GM10248 (cell line): ENCODE data around the gene SLBP.

ENCODE experiments used
- CTCF ChIA-PET: fragments of 300-600 bp; sonication (Branson Sonifier 250); formaldehyde crosslinking; extraction: SDS; loops from one replicate; lab custom pipeline; 2021; ENCODE audit warnings: antibody characterized with exemption; lab: Yijun Ruan, JAX
- POLR2A ChIA-PET: fragments of 350-650 bp; sonication (Branson Sonifier 250); formaldehyde crosslinking; extraction: SDS; loops from one replicate; lab custom pipeline; 2020; ENCODE audit warnings: antibody characterized with exemption; lab: Yijun Ruan, JAX
- DNase-seq: peaks from one replicate; pipeline ENCODE4 v3.0.0; 2012; ENCODE audit errors: extremely low spot score
- TF ChIP-seq, protein P1 (sequence below): IDR thresholded peaks from 2 replicates; pipeline ENCODE4 v1.5.1; 2012; ENCODE audit warnings: mild to moderate bottlenecking, low read depth; ENCODE audit errors: extremely low read depth, missing control alignments, control extremely low read depth

SLBP gene

DNA sequence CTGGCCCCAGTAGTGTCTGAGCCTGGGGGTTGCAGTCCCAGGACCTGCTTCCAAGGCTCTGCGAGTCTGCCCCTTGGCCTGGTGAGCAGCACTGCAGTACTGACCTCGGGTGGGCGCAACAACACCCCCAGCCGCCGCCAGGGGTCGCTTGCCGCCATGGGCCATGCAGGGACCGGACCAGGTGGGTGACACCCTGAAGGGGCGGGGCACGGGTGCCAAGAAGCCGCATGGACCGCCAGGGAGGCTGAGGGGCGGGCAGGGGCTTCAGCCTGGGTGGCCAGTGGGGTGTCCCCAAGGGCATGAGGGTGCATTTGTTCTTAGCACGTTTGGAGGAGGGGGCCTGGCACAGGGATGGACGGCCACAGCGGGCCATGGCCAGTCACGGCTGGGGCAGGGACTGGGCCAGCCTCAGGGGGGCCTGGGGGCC, 34.2 kb upstream of the SLBP start:
- DNase-seq: peak; percentile 86
- CTCF ChIA-PET: interaction anchor here (1.0 to 7.1 kb wide), 16 partner anchors 9 to 162 kb away, joined by 3 to 87 read pairs (median 10); partner anchors contain the start of gene FGFR3
- POLR2A ChIA-PET: no interaction called here
- TF ChIP-seq, protein P1, sequence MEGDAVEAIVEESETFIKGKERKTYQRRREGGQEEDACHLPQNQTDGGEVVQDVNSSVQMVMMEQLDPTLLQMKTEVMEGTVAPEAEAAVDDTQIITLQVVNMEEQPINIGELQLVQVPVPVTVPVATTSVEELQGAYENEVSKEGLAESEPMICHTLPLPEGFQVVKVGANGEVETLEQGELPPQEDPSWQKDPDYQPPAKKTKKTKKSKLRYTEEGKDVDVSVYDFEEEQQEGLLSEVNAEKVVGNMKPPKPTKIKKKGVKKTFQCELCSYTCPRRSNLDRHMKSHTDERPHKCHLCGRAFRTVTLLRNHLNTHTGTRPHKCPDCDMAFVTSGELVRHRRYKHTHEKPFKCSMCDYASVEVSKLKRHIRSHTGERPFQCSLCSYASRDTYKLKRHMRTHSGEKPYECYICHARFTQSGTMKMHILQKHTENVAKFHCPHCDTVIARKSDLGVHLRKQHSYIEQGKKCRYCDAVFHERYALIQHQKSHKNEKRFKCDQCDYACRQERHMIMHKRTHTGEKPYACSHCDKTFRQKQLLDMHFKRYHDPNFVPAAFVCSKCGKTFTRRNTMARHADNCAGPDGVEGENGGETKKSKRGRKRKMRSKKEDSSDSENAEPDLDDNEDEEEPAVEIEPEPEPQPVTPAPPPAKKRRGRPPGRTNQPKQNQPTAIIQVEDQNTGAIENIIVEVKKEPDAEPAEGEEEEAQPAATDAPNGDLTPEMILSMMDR: peak; percentile 83

DNA sequence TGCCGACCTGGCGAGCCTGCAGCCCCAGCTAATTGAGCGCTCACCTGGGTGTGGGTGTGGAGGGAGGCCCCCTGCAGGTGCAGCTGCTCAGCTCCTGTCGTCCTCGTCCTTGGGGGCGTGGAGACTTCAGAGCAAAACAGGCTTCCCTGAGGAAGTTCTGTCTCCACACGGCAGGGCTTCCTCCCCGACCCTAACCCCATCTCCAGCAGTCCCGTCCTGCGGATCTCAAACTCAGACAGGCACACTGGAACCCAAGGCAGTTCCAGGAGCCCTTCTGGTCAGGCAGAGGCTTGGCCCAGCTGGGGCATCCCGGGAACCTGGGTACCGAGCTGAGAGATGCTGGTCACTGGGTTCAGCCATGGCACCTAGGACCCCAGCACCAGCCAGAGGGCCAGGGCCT, 33.6 kb upstream of the SLBP start:
- ChIA-PET POLR2A (no interaction called here), CTCF (interaction anchor here (0.6 to 7.1 kb wide), 13 partner anchors 9 to 153 kb away, joined by 3 to 87 read pairs (median 4); no protein-coding TSS in a partner anchor)
- TF ChIP-seq, protein P1: no peak
- DNase-seq: no peak

DNA sequence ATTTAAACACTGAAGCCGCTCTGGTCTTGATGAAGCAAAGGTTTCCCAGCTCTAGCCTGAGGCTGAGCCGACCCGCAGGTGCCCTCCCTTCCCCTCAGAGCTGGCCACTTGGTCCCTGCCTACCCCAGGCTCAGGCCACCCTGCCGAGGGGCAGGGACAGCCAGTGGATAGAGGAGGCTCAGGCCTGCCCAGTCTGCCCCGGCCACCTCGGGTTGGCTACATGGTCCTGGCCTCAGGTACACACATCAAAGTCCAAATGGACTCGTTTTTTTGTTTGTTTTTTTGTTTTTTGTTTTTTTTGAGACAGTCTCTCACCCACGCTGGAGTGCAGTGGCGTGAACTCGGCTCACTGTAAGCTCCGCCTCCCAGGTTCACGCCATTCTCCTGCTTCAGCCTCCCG, 33.0 kb upstream of the SLBP start:
- ChIA-PET POLR2A (no interaction called here), CTCF (interaction anchor here (0.6 to 7.1 kb wide), 12 partner anchors 10 to 154 kb away, joined by 3 to 87 read pairs (median 5); no protein-coding TSS in a partner anchor)
- no peak for DNase-seq
- TF ChIP-seq, protein P1: no peak

DNA sequence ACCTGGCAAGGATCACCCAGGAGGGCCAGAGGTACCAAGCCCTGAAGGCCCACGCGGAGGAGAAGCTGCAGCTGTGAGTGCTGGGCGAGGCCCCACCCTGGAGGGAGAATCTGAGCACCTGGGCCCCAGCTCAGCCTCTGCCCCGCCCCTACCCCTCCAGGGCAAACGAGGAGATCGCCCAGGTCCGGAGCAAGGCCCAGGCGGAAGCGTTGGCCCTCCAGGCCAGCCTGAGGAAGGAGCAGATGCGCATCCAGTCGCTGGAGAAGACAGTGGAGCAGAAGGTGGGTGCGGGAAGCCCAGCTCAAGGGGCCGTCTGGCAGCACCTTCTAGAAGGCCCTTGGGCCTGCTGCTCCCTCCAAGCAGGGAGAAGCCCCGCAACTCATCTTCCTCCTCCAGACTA, 32.4 kb upstream of the SLBP start:
- TF ChIP-seq, protein P1: no peak
- ChIA-PET CTCF (interaction anchor here (1.2 to 7.1 kb wide), 9 partner anchors 10 to 154 kb away, joined by 3 to 87 read pairs (median 12); no protein-coding TSS in a partner anchor), POLR2A (no interaction called here)
- no peak for DNase-seq

DNA sequence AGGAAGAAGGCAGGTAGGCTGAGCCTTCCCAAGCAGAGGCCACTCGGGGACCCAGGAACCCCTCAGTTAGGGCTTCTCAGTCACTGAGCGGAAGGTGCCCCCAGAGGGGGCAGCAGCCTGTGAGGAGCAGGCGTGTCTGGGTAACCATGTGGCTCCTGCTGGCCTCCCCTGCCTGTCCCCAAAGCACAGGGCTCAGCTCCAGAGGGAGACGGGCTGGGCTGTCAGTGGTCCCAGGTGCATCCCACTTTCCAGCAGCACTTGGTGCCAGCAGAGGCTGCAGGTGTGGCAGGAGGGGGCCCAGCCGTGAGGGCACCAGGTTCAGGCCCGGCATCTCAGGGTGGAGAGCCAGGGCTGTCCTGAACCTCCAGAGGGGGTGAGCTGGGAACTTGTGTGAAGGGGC, 31.9 kb upstream of the SLBP start:
- ChIA-PET POLR2A (interaction anchor here (0.6 kb wide), 1 partner anchor 144 kb away, joined by 9 read pairs; no protein-coding TSS in a partner anchor), CTCF (interaction anchor here (1.3 to 7.1 kb wide), 7 partner anchors 11 to 155 kb away, joined by 5 to 87 read pairs (median 13); no protein-coding TSS in a partner anchor)
- no peak for DNase-seq
- TF ChIP-seq, protein P1: no peak

DNA sequence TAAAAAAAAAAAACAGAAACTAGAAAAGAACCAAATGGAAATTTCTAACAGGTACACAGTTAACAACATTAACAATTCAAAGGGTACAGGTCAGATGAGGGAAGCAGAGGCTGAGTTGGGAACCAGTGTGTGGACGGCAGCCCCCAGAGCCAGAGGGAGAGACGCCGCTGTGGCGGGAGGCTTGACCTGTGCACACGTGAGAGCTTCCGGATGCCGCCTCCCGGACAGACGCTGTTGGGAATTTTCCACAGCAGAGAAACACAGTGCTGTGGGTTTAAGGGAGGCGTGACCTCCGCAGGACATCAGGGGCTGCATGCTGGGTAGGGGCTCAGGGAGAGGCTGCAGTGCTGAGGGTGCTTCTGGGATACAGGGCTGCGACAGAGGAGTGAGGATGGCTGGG, 31.4 kb upstream of the SLBP start:
- ChIA-PET POLR2A (interaction anchor here (0.6 kb wide), 1 partner anchor 144 kb away, joined by 9 read pairs; no protein-coding TSS in a partner anchor), CTCF (interaction anchor here (1.3 to 7.1 kb wide), 6 partner anchors 11 to 155 kb away, joined by 5 to 67 read pairs (median 12); no protein-coding TSS in a partner anchor)
- TF ChIP-seq, protein P1: no peak
- DNase-seq: no peak
